CD4-positive, CD25-positive, alpha-beta regulatory T cell (primary cell): ENCODE results near the gene PARD3. TPM values are rescaled to one million over a fixed set of nuclear protein-coding genes. Genes with fewer than 3 reads are reported as not detected.

Experiments used
- ATAC-seq, 2 donors: fragments of 150-1000 bp; cut with Tn5 transposase; one replicate each; pipeline ENCODE4 v1.10.0; 2021; ENCODE audit warnings: low read depth in 2 of 2, moderate number of reproducible peaks in 2 of 2, moderate library complexity in 1 of 2
- DNase-seq, 3 donors: peaks; one replicate each; pipeline versions ENCODE4 v3.0.0 to v3.0.0-alpha.2; 2012 to 2022; ENCODE audit warnings: mixed read lengths in 1 of 3
- H3K27ac ChIP-seq: one replicate; pipeline ENCODE4 v1.7.0; 2013; ENCODE audit warnings: mild to moderate bottlenecking, low read length; ENCODE audit not compliant: insufficient read depth, poor library complexity, severe bottlenecking
- H3K27me3 ChIP-seq: one replicate; pipeline ENCODE4 v1.7.0; 2013; ENCODE audit warnings: low read length; ENCODE audit not compliant: control insufficient read depth, insufficient read depth
- H3K36me3 ChIP-seq: one replicate; pipeline ENCODE4 v1.7.0; 2013; ENCODE audit warnings: mild to moderate bottlenecking, low read length, moderate library complexity; ENCODE audit not compliant: control insufficient read depth, insufficient read depth
- H3K4me1 ChIP-seq: 2 replicates; pipeline ENCODE4 v1.7.0; 2013; ENCODE audit warnings: mild to moderate bottlenecking, low read length; ENCODE audit not compliant: insufficient read depth, control insufficient read depth, poor library complexity, severe bottlenecking
- H3K4me3 ChIP-seq: one replicate; pipeline ENCODE4 v1.7.0; 2013; ENCODE audit warnings: low read depth, mild to moderate bottlenecking, low read length, moderate library complexity
- H3K9me3 ChIP-seq, 2 experiments: 1 replicate in 1 of 2; 2 replicates in 1 of 2; pipeline ENCODE4 v1.7.0; 2013; ENCODE audit warnings: low read length in 2 of 2, mild to moderate bottlenecking in 1 of 2, moderate library complexity in 1 of 2; ENCODE audit not compliant: control insufficient read depth in 2 of 2
- H3K27ac Mint-ChIP-seq, 3 donors: one replicate each; pipeline ENCODE4 v1.8.0; 2020 to 2022; ENCODE audit warnings: mild to moderate bottlenecking in 3 of 3, mixed read lengths in 3 of 3, moderate library complexity in 2 of 3
- H3K27me3 Mint-ChIP-seq: one replicate; pipeline ENCODE4 v1.8.0; 2022; ENCODE audit warnings: mild to moderate bottlenecking, mixed read lengths
- H3K36me3 Mint-ChIP-seq: one replicate; pipeline ENCODE4 v1.8.0; 2020; ENCODE audit warnings: mixed read lengths
- H3K4me1 Mint-ChIP-seq, 4 donors: one replicate each; pipeline ENCODE4 v1.8.0; 2020 to 2022; ENCODE audit warnings: mixed read lengths in 4 of 4, mild to moderate bottlenecking in 1 of 4
- H3K4me3 Mint-ChIP-seq, 4 donors: one replicate each; pipeline ENCODE4 v1.8.0; 2020 to 2022; ENCODE audit warnings: mild to moderate bottlenecking in 4 of 4, mixed read lengths in 4 of 4, moderate library complexity in 3 of 4
- H3K9me3 Mint-ChIP-seq, 7 donors: one replicate each; pipeline ENCODE4 v1.8.0; 2020 to 2022; ENCODE audit warnings: mixed read lengths in 7 of 7, mild to moderate bottlenecking in 3 of 7, moderate library complexity in 2 of 7
- polyA plus RNA-seq, 4 donors: library from polyadenylated mRNA; unstranded; fragments of 300-500 nt; fragmentation: Illumina TruSeq; gene quantifications; one replicate each; pipeline ENCODE4 v1.2.3, GENCODE V29; 2021
- total RNA-seq: library from RNA; stranded (reverse); gene quantifications from one replicate; pipeline ENCODE4 v1.2.3, GENCODE V29; 2022

The PARD3 gene
- total and polyA plus RNA-seq, 5 donors from 2014 or later = 0.08 to 0.79 TPM; not detected in 3

DNA sequence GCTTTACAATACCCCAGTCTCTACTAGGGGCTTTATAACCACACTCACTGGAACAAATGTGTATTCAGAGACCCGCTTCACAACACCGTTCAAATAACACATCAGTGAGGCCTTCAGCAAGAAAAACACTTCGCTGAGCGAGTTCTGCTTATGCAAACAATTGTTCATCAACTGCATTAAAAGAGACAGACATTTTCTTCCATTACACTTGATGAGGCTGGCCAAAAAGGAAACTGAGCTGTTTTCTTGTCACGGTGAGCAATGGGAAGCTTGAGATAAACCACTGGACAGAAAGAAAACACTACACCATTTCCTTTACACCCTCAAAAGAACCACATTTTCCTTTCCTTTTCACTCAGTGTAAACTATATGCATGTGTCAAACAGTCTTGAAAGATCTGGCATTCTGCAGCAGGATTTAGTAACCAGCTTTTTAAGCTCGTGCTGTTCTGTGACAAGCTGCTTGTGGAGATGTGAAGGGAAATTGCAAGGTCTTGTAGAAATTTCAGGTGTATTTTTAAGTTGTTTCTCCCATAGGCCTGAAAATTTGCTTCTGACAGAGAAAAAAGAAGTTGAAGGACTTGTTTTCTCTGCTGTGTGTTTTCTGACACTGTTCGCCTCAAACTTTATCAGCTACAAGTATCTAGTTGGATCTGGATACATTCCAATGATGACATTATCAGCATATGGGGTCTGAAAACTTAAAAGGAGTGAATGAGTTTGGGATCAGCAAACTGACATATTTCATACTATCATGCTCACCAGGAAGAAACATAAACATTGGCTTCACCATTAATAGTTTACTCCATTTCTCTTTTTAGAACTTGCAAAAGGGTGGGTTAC, 693.1 kb downstream of the PARD3 start:
- H3K27ac ChIP-seq = no peak overlapping the region
- Mint-ChIP-seq H3K9me3 (no peaks in the 10 kb centered on the region), H3K36me3 (no peaks in the 10 kb centered on the region), H3K4me1 (peaks cover 0 to 7% (median 5%) of the 10 kb centered on the region in 4 donors), H3K27ac (peak overlapping the region in 1 of 3 donors; percentile 26), H3K4me3 (no peak overlapping the region), H3K27me3 (no peaks in the 10 kb centered on the region)
- no peaks in the 10 kb centered on the region for H3K27me3 ChIP-seq
- no peaks in the 10 kb centered on the region for H3K36me3 ChIP-seq
- DNase-seq (peak in 1 of 3 donors; percentile 2), ATAC-seq (no peak)
- H3K9me3 ChIP-seq = no peaks in the 10 kb centered on the region
- no peak overlapping the region for H3K4me3 ChIP-seq
- H3K4me1 ChIP-seq = no peaks in the 10 kb centered on the region

GRCh38 chr10:34121125-34121753, 693.9 kb downstream of the PARD3 start:
- H3K4me3 Mint-ChIP-seq = no peak overlapping the region
- no peaks in the 10 kb centered on the region for H3K36me3 ChIP-seq
- DNase-seq (no peak), ATAC-seq (no peak)
- no peaks in the 10 kb centered on the region for H3K9me3 ChIP-seq
- H3K27me3 Mint-ChIP-seq = no peaks in the 10 kb centered on the region
- H3K9me3 Mint-ChIP-seq = no peaks in the 10 kb centered on the region
- H3K27ac ChIP-seq = no peak overlapping the region
- H3K27me3 ChIP-seq = no peaks in the 10 kb centered on the region
- H3K27ac Mint-ChIP-seq = no peak overlapping the region
- no peaks in the 10 kb centered on the region for H3K36me3 Mint-ChIP-seq
- H3K4me1 Mint-ChIP-seq = peaks cover 0 to 7% (median 5%) of the 10 kb centered on the region in 4 donors
- no peaks in the 10 kb centered on the region for H3K4me1 ChIP-seq
- no peak overlapping the region for H3K4me3 ChIP-seq

DNA sequence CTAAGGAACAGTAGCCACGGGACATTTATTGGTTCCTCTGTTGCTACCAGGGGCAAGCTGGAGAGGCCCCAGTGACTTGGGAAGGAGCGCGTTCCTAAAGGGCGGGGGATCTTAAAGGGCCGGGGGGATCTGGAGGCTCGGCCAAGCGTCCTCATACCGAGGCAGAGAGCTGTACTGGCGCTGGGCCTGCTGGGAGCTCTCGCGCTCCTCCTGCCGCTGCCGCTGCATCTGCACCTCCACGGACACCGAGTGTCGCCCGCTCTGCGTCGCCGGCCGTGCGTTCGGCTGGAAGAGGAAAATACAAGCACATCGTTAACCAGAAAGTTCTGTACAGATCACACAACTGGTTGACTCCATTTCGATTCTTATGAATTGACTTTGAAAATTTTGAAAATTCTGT, 695.6 kb downstream of the PARD3 start:
- H3K9me3 Mint-ChIP-seq = peaks cover 0 to 1% (median 0%) of the 10 kb centered on the region in 7 donors
- no peaks in the 10 kb centered on the region for H3K4me1 ChIP-seq
- no peak overlapping the region for H3K27ac ChIP-seq
- H3K9me3 ChIP-seq = no peaks in the 10 kb centered on the region
- no peaks in the 10 kb centered on the region for H3K36me3 Mint-ChIP-seq
- no peaks in the 10 kb centered on the region for H3K36me3 ChIP-seq
- no peak overlapping the region for H3K4me3 Mint-ChIP-seq
- no peak overlapping the region for H3K27ac Mint-ChIP-seq
- DNase-seq (no peak), ATAC-seq (no peak)
- no peaks in the 10 kb centered on the region for H3K27me3 ChIP-seq
- H3K4me1 Mint-ChIP-seq = peaks cover 0 to 7% (median 5%) of the 10 kb centered on the region in 4 donors
- H3K27me3 Mint-ChIP-seq = no peaks in the 10 kb centered on the region
- no peak overlapping the region for H3K4me3 ChIP-seq

DNA sequence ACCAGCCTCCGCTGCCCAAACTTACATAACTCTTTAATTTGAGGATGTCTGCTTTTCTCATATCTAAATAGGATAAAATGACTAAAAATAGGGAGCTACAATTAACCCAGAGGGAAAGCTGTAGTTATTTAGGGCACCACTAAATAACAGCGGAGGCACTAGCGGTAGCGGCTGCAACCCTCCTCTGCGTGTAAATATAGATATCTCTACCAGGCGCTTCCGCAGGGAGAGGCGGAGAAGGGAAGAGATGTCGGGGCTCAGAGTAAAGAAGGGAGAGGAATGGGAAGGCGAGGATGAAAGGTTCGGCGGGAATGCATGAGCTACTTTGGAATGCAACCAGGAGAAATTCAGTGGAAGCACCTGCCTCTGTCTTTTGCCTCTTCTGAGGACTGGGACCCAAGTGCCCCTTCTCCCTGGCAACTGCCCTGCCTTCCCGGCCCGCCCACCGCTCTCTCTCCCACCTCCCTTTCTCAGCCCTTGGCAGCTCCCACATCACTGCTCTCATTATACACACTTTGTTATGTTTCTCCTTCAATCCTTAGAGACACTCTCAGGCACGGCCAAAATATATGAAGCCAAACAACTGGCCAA, 698.3 kb downstream of the PARD3 start:
- Mint-ChIP-seq H3K27me3 (peaks cover 6% of the 10 kb centered on the region), H3K9me3 (peaks cover 0 to 1% (median 0%) of the 10 kb centered on the region in 7 donors), H3K27ac (no peak overlapping the region), H3K4me3 (no peak overlapping the region), H3K36me3 (no peaks in the 10 kb centered on the region), H3K4me1 (peaks cover 0 to 7% (median 1%) of the 10 kb centered on the region in 4 donors)
- ATAC-seq (no peak), DNase-seq (no peak)
- Histone ChIP-seq H3K4me1 (no peaks in the 10 kb centered on the region), H3K27ac (no peak overlapping the region), H3K9me3 (no peaks in the 10 kb centered on the region), H3K36me3 (no peaks in the 10 kb centered on the region), H3K27me3 (no peaks in the 10 kb centered on the region), H3K4me3 (no peak overlapping the region)

GRCh38 chr10:34116220-34116641, 698.9 kb downstream of the PARD3 start:
- Mint-ChIP-seq H3K4me3 (no peak overlapping the region), H3K27me3 (peaks cover 6% of the 10 kb centered on the region), H3K9me3 (peaks cover 0 to 1% (median 0%) of the 10 kb centered on the region in 7 donors), H3K36me3 (no peaks in the 10 kb centered on the region), H3K27ac (no peak overlapping the region), H3K4me1 (peaks cover 0 to 2% (median under 1%) of the 10 kb centered on the region in 4 donors)
- Histone ChIP-seq H3K4me1 (no peaks in the 10 kb centered on the region), H3K4me3 (no peak overlapping the region), H3K9me3 (no peaks in the 10 kb centered on the region), H3K36me3 (no peaks in the 10 kb centered on the region), H3K27me3 (no peaks in the 10 kb centered on the region), H3K27ac (no peak overlapping the region)
- ATAC-seq = no peak
- DNase-seq = no peak

GRCh38 chr10:34114914-34115313, 700.2 kb downstream of the PARD3 start:
- Histone ChIP-seq H3K27ac (no peak overlapping the region), H3K27me3 (no peaks in the 10 kb centered on the region), H3K4me3 (no peak overlapping the region), H3K9me3 (no peaks in the 10 kb centered on the region), H3K4me1 (no peaks in the 10 kb centered on the region), H3K36me3 (no peaks in the 10 kb centered on the region)
- Mint-ChIP-seq H3K4me1 (no peaks in the 10 kb centered on the region), H3K9me3 (peaks cover 0 to 1% (median 0%) of the 10 kb centered on the region in 7 donors), H3K27me3 (peaks cover 6% of the 10 kb centered on the region), H3K4me3 (no peak overlapping the region), H3K27ac (peak overlapping the region in 1 of 3 donors; percentile 27), H3K36me3 (no peaks in the 10 kb centered on the region)
- no peak for DNase-seq
- ATAC-seq = no peak

DNA sequence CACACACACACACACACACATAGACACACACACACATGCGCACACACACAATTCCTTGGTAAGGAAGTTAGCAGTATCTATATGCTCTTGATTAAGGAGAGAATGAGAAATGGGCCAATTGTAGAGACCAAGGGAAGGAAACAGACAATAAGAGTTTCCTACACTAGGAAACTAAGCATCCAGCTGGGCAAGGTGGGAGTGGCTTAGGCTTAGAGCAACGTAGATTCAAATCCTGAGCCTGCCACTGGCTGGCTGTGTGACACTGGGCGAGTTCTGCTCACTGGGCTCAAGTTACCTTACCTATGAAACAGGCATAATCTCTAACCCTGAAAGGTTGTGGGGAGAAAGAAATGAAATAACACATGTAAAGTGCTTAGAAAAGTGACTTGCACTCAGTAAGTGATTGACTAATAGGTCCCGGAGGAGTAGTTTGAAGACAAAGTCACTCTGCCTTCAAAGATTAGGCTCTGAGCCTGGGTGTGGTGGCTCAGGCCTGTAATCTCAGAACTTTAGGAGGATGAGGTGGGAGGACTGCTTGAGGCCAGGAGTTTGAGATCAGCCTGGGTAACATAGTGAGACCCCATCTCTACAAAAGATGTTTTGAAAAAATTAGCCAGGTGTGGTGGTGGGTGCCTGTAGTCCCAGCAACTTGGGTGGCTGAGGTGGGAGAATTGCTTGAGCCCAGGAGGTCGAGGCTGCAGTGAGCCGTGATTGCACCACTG, 701.4 kb downstream of the PARD3 start:
- no peaks in the 10 kb centered on the region for H3K4me1 Mint-ChIP-seq
- no peak overlapping the region for H3K27ac ChIP-seq
- no peaks in the 10 kb centered on the region for H3K27me3 ChIP-seq
- no peaks in the 10 kb centered on the region for H3K36me3 ChIP-seq
- H3K27ac Mint-ChIP-seq = no peak overlapping the region
- H3K4me3 Mint-ChIP-seq = no peak overlapping the region
- H3K27me3 Mint-ChIP-seq = peaks cover 6% of the 10 kb centered on the region
- H3K4me1 ChIP-seq = no peaks in the 10 kb centered on the region
- H3K36me3 Mint-ChIP-seq = no peaks in the 10 kb centered on the region
- no peak for DNase-seq
- no peak for ATAC-seq
- peaks cover 0 to 3% (median 0%) of the 10 kb centered on the region in 7 donors for H3K9me3 Mint-ChIP-seq
- H3K4me3 ChIP-seq = no peak overlapping the region
- no peaks in the 10 kb centered on the region for H3K9me3 ChIP-seq
